Measurements from ENCODE around the gene DHRS2. TPM values are rescaled to one million over a fixed set of nuclear protein-coding genes. Genes with fewer than 3 reads are reported as not detected.
A peak's percentile ranks its signal among the peaks of the same experiment; 100 is the strongest.

The DHRS2 gene
- total and polyA plus RNA-seq, 2 of the 13 experiments (the other 11 are each of a cell fraction or from before 2014, with no cell fraction given) = 1,621 to 3,021 TPM

DNA sequence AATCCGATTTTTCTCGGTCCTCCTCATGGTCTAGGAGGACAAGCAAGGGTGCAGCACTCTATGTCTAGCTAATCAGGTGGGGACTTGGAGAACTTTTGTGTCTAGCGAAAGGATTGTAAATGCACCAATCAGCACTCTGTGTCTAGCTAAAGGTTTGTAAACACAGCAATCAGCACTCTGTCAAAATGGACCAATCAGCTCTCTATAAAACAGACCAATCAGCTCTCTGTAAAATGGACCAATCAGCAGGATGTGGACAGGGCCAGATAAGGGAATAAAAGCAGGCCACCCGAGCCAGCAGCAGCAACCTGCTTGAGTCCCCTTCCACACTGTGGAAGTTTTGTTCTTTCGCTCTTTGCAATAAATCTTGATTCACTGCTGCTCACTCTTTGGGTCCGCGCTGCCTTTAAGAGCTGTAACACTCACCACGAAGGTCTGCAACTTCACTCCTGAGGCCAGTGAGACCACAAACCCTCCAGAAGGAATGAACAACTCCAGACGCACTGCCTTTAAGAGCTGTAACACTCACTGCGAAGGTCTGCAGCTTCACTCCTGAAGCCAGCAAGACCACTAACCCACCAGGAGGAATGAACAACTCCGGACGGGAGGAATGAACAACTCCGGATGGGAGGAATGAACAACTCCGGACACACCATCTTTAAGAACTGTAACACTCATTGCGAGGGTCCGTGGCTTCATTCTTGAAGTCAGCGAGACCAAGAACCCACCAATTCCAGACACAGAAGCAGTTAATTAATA, 1.7 kb downstream of the DHRS2 start (continued):
- peak; percentile 43; the same call in 1 of the 2 replicates for TF ChIP-seq IRF2 (CRISPR knock-in tag; IDR thresholded peaks at IDR 0.05)
- TF ChIP-seq TOPORS (CRISPR knock-in tag; IDR thresholded peaks at IDR 0.05) = peak; percentile 85; the same call in 1 of the 2 replicates
- TF ChIP-seq ZBTB7B (CRISPR knock-in tag; IDR thresholded peaks at IDR 0.05) = 0 out of 2 replicates have a peak, but pooled peaks have one; percentile 19
- 0 out of 2 replicates have a peak, but pooled peaks have one; percentile 15 for TF ChIP-seq HBP1 (CRISPR knock-in tag; IDR thresholded peaks at IDR 0.05; ENCODE audit: low read depth)
- TF ChIP-seq TMF1 (CRISPR knock-in tag; IDR thresholded peaks at IDR 0.05; ENCODE audit: low read depth) = 0 out of 2 replicates have a peak, but pooled peaks have one; percentile 0
- TF ChIP-seq ZNF225 (CRISPR knock-in tag; IDR thresholded peaks at IDR 0.05) = peak; percentile 94; the same call in 1 of the 2 replicates
- peak; percentile 68; the same call in 1 of the 2 replicates for TF ChIP-seq ZNF839 (CRISPR knock-in tag; IDR thresholded peaks at IDR 0.05; ENCODE audit: borderline replicate concordance)
- peak; percentile 44 for TF ChIP-seq KDM2A (CRISPR knock-in tag; IDR thresholded peaks at IDR 0.05; ENCODE audit: borderline replicate concordance, low read depth)
- peak; percentile 82; the same call in 1 of the 2 replicates for TF ChIP-seq ZNF83 (CRISPR knock-in tag; IDR thresholded peaks at IDR 0.05; ENCODE audit: borderline replicate concordance)
- peak; percentile 94 for TF ChIP-seq KAT7 (CRISPR knock-in tag; IDR thresholded peaks at IDR 0.05; ENCODE audit: borderline replicate concordance)
- peak; percentile 79 for TF ChIP-seq BORCS8-MEF2B (CRISPR knock-in tag; IDR thresholded peaks at IDR 0.05)
- peak; percentile 36 for TF ChIP-seq UBTF (CRISPR knock-in tag; IDR thresholded peaks at IDR 0.05)
- TF ChIP-seq SSRP1 (CRISPR knock-in tag; IDR thresholded peaks at IDR 0.05) = peak; percentile 76; the same call in 1 of the 2 replicates
- TF ChIP-seq PHF5A (CRISPR knock-in tag; IDR thresholded peaks at IDR 0.05; ENCODE audit: low read depth, unreplicated experiment) = peak; percentile 12
- TF ChIP-seq ZNF350 (CRISPR knock-in tag; IDR thresholded peaks at IDR 0.05; ENCODE audit: borderline replicate concordance, low read depth) = peak; percentile 65; the same call in 1 of the 2 replicates
- TF ChIP-seq KAT8 (CRISPR knock-in tag; IDR thresholded peaks at IDR 0.05) = peak; percentile 20; the same call in 1 of the 2 replicates
- TF ChIP-seq FOXC1 (CRISPR knock-in tag; IDR thresholded peaks at IDR 0.05; ENCODE audit: borderline replicate concordance) = peak; percentile 81; the same call in 1 of the 2 replicates
- 0 out of 2 replicates have a peak, but pooled peaks have one; percentile 67 for TF ChIP-seq CC2D1A (CRISPR knock-in tag; IDR thresholded peaks at IDR 0.05)
- TF ChIP-seq ZNF639 (CRISPR knock-in tag; conservative IDR thresholded peaks at IDR 0.05) = peak; percentile 21; the same call in 1 of the 2 replicates
- TF ChIP-seq NCOR1 (IDR thresholded peaks at IDR 0.05; ENCODE audit: borderline replicate concordance, low read length) = 0 out of 2 replicates have a peak, but pooled peaks have one; percentile 20
- TF ChIP-seq THRA (CRISPR knock-in tag; IDR thresholded peaks at IDR 0.05; ENCODE audit: borderline replicate concordance) = peak; percentile 71

Measured in HepG2 (cell line).